BJ (cell line): ENCODE results near the gene GPC6. TPM values are rescaled to one million over a fixed set of nuclear protein-coding genes. Genes with fewer than 3 reads are reported as not detected.

Experiments
- CTCF ChIA-PET: fragments of 350-600 bp; formaldehyde crosslinking; extraction: SDS; loops from one replicate; lab custom pipeline; 2021; ENCODE audit warnings: antibody characterized with exemption, inconsistent platforms; lab: Yijun Ruan, JAX
- POLR2A ChIA-PET: fragments of 300-600 bp; sonication (Branson Sonifier 250); formaldehyde crosslinking; extraction: SDS; loops from one replicate; lab custom pipeline; 2021; ENCODE audit warnings: antibody characterized with exemption; lab: Charles Lee
- DNase-seq: peaks from one replicate; pipeline ENCODE4 v3.0.0-alpha.2; 2011; ENCODE audit warnings: low read depth
- H3K27me3 ChIP-seq: 2 replicates; pipeline ENCODE4 v1.6.0; 2011; ENCODE audit warnings: low read length; ENCODE audit not compliant: control insufficient read depth, insufficient read depth
- H3K36me3 ChIP-seq: 2 replicates; pipeline ENCODE4 v1.5.1; 2011; ENCODE audit warnings: low read length; ENCODE audit not compliant: control insufficient read depth, insufficient read depth
- H3K4me3 ChIP-seq: 2 replicates; pipeline ENCODE4 v1.5.1; 2011; ENCODE audit warnings: low read depth, mild to moderate bottlenecking, control low read depth, low read length
- CTCF ChIP-seq: IDR thresholded peaks from 2 replicates; pipeline ENCODE4 v1.5.1; 2011; ENCODE audit warnings: low read depth, mild to moderate bottlenecking, control low read depth, inconsistent platforms, low read length, moderate library complexity; ENCODE audit not compliant: insufficient read depth
- polyA plus RNA-seq: library from polyadenylated mRNA; depleted of rRNA; stranded (reverse); fragments of >200 nt; gene quantifications from 2 replicates; pipeline ENCODE4 v1.2.3, GENCODE V29; 2011

Gene GPC6
- polyA plus RNA-seq, 1 experiment: 23.0 TPM

GRCh38 chr13:93635616-93636032 is 409.0 kb downstream of the GPC6 start:
- ChIA-PET CTCF (interaction anchor here (1.0 kb wide), 1 partner anchor 46 kb away, joined by 3 read pairs; no protein-coding TSS in a partner anchor), POLR2A (interaction anchor here (0.6 kb wide), 1 partner anchor 52 kb away, joined by 3 read pairs; no protein-coding TSS in a partner anchor)
- Histone ChIP-seq H3K27me3 (no peaks in the 10 kb centered on the region), H3K36me3 (no peaks in the 10 kb centered on the region), H3K4me3 (no peak overlapping the region)
- DNase-seq: peak; percentile 37
- no peak for TF ChIP-seq CTCF

DNA sequence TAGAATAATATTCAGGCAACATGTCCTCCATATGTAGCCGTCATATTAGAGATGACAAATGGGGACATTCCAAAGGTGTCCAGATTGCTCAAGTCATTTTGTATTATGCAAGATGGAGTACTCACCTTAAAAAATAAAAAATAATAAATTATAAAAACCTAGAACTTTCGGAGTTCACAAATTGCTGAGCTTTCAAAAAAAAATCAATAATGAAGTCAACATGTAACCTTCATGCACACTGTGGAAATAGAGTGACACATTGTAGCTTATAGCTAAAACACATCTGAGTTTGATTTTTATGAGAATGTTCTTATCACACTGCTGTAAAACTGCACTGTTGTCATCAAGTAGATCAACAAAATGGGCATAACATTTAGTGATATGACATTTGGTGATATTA is 411.2 kb downstream of the GPC6 start:
- H3K27me3 ChIP-seq: no peaks in the 10 kb centered on the region
- TF ChIP-seq CTCF: no peak
- no peak for DNase-seq
- CTCF ChIA-PET: no interaction called here
- POLR2A ChIA-PET: no interaction called here
- H3K4me3 ChIP-seq: no peak overlapping the region
- H3K36me3 ChIP-seq: no peaks in the 10 kb centered on the region

DNA sequence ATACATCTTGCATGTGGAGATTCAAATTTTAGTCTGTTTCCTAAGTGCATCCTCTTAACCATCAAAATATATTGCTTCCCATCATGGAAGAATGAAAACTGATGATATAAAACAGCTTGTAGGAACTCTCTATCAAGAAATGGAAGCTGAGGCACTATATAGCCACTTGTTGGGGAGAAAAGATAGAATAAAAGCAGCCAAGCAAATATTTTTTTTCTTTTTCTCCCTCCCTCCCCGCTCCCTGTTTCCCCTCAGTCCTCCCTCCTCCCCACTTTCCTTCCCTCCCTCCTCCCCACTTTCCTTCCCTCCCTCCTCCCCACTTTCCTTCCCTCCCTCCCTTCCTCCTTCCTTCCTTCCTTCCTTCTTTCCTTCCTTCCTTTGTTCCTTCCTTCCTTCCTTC is 413.8 kb downstream of the GPC6 start:
- no peak for DNase-seq
- Histone ChIP-seq H3K27me3 (no peaks in the 10 kb centered on the region), H3K4me3 (no peak overlapping the region), H3K36me3 (no peaks in the 10 kb centered on the region)
- POLR2A ChIA-PET: no interaction called here
- CTCF ChIA-PET: no interaction called here
- no peak for TF ChIP-seq CTCF

- no peak overlapping the region for H3K4me3 ChIP-seq
- no peak for DNase-seq
- H3K36me3 ChIP-seq: no peaks in the 10 kb centered on the region
- ChIA-PET POLR2A (no interaction called here), CTCF (no interaction called here)
- no peaks in the 10 kb centered on the region for H3K27me3 ChIP-seq
- TF ChIP-seq CTCF: no peak
Observed at GRCh38 chr13:93646245-93646644, 419.6 kb downstream of the GPC6 start.

- H3K36me3 ChIP-seq: no peaks in the 10 kb centered on the region
- no peak for DNase-seq
- no peak for TF ChIP-seq CTCF
- H3K4me3 ChIP-seq: no peak overlapping the region
- H3K27me3 ChIP-seq: no peaks in the 10 kb centered on the region
- POLR2A ChIA-PET: no interaction called here
- CTCF ChIA-PET: no interaction called here
Observed at GRCh38 chr13:93649496-93649895, 422.9 kb downstream of the GPC6 start.
